Measurements from ENCODE around the gene CD1C.
"Not testable (repeated sequence)": the region's sequence is repeated elsewhere in the genome, so short reads cannot be mapped to it uniquely, and the experiment has no call there.

- not testable (repeated sequence) for TF ChIP-seq CTCF (IDR thresholded peaks at IDR 0.05); TEAD4 (IDR thresholded peaks at IDR 0.05; ENCODE audit: borderline replicate concordance, insufficient read depth); SIN3A (IDR thresholded peaks at IDR 0.05; ENCODE audit: borderline replicate concordance, low read depth, low read length)
Measured at GRCh38 chr1:158336413-158336812, 46.7 kb downstream of the CD1C start.

Measured in SK-N-SH (cell line).